Neural progenitor cell (in vitro differentiated cells): ENCODE measurements around the gene MED10. TPM values are rescaled to one million over a fixed set of nuclear protein-coding genes. Genes with fewer than 3 reads are reported as not detected.

Source experiments
- DNase-seq: peaks from one replicate; pipeline ENCODE4 v3.0.0-alpha.2; 2016; ENCODE audit warnings: low spot score
- H2AFZ ChIP-seq: fragments of 200-600 bp; sonication (generic); replicated peaks from 2 replicates; pipeline ENCODE4 v1.6.1; 2016; ENCODE audit warnings: antibody characterized with exemption
- H3F3A ChIP-seq: fragments of 200-600 bp; sonication (generic); 2 replicates; pipeline ENCODE4 v1.6.1; 2016; ENCODE audit warnings: antibody characterized with exemption, low read depth
- H3K27ac ChIP-seq: fragments of 200-600 bp; sonication (generic); 2 replicates; pipeline ENCODE4 v1.5.1; 2016; ENCODE audit warnings: mild to moderate bottlenecking
- H3K27me3 ChIP-seq: fragments of 200-600 bp; sonication (generic); 2 replicates; pipeline ENCODE4 v1.6.1; 2016; ENCODE audit warnings: mild to moderate bottlenecking, moderate library complexity
- H3K36me3 ChIP-seq: fragments of 200-600 bp; sonication (generic); 2 replicates; pipeline ENCODE4 v1.5.1; 2016
- H3K4me1 ChIP-seq: fragments of 200-600 bp; sonication (generic); 2 replicates; pipeline ENCODE4 v1.6.1; 2016; ENCODE audit warnings: mixed run types
- H3K4me2 ChIP-seq: fragments of 200-600 bp; sonication (generic); 2 replicates; pipeline ENCODE4 v1.6.1; 2016
- H3K4me3 ChIP-seq: fragments of 200-600 bp; sonication (generic); 2 replicates; pipeline ENCODE4 v1.5.1; 2016
- H3K79me2 ChIP-seq: fragments of 200-600 bp; sonication (generic); 2 replicates; pipeline ENCODE4 v1.6.1; 2016; ENCODE audit warnings: low read depth
- H3K9ac ChIP-seq: fragments of 200-600 bp; sonication (generic); 2 replicates; pipeline ENCODE4 v1.6.1; 2016
- H3K9me3 ChIP-seq: fragments of 200-600 bp; sonication (generic); 2 replicates; pipeline ENCODE4 v1.5.1; 2016; ENCODE audit warnings: low read depth
- H4K20me1 ChIP-seq: fragments of 200-600 bp; sonication (generic); 2 replicates; pipeline ENCODE4 v1.6.1; 2016; ENCODE audit warnings: low read depth
- H3K27ac Mint-ChIP-seq: 3 replicates; pipeline ENCODE4 v1.8.0; 2021; ENCODE audit warnings: mixed read lengths
- H3K27me3 Mint-ChIP-seq: 2 replicates; pipeline ENCODE4 v1.8.0; 2022; ENCODE audit warnings: low read depth, mild to moderate bottlenecking, inconsistent platforms, moderate library complexity, mixed read lengths; ENCODE audit not compliant: insufficient read depth
- H3K36me3 Mint-ChIP-seq: 3 replicates; pipeline ENCODE4 v1.8.0; 2021; ENCODE audit warnings: mixed read lengths
- H3K4me1 Mint-ChIP-seq: 3 replicates; pipeline ENCODE4 v1.8.0; 2021; ENCODE audit warnings: mixed read lengths
- H3K4me3 Mint-ChIP-seq: 3 replicates; pipeline ENCODE4 v1.8.0; 2021; ENCODE audit warnings: mild to moderate bottlenecking, moderate library complexity, mixed read lengths
- H3K9me3 Mint-ChIP-seq: 3 replicates; pipeline ENCODE4 v1.8.0; 2020; ENCODE audit warnings: mixed read lengths
- CTCF ChIP-seq: fragments of 200-600 bp; sonication (generic); IDR thresholded peaks from 2 replicates; pipeline ENCODE4 v1.5.1; 2017; ENCODE audit warnings: antibody characterized with exemption, mild to moderate bottlenecking
- EZH2 ChIP-seq: fragments of 200-600 bp; sonication (generic); IDR thresholded peaks from 2 replicates; pipeline ENCODE4 v1.6.1; 2017; ENCODE audit warnings: antibody characterized with exemption, mild to moderate bottlenecking, moderate library complexity
- EZH2phosphoT487 ChIP-seq: fragments of 200-600 bp; sonication (generic); IDR thresholded peaks from 2 replicates; pipeline ENCODE4 v1.6.1; 2017; ENCODE audit warnings: antibody characterized with exemption
- total RNA-seq: library from RNA; depleted of rRNA; stranded (reverse); fragments of >200 nt; gene quantifications from 2 replicates; pipeline ENCODE4 v1.2.3, GENCODE V29; 2015; ENCODE audit warnings: low replicate concordance

Gene MED10
- total RNA-seq, 1 donor from 2014 or later, result 23.5 TPM

DNA sequence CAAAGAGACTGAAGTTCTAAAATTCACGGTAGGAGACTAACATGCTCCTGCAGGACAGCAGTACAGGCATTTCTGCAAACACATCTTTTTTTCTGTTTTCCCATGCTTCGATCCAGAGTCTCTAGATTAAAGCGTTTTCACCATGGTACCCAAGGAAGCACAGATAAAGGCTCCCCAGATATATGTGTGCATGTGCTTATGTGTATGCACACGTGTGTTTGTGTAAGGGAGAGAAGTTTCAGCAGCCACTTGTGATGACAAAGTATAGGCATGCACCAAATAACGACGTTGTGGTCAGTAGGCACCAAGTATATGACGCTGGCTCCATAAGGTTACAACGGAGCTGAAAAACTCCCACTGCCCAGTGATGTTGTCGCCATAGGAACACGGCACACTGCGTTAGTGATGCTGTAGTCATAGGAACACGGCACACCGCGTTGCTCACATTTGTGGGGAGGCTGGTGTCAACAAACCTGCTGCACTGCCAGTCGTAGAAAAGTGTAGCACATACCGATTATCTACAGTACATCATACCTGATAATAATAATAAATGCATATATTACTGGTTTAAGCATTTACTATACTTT lies 21.7 kb downstream of the MED10 start:
- H3K4me3 ChIP-seq, result no peak overlapping the region

DNA sequence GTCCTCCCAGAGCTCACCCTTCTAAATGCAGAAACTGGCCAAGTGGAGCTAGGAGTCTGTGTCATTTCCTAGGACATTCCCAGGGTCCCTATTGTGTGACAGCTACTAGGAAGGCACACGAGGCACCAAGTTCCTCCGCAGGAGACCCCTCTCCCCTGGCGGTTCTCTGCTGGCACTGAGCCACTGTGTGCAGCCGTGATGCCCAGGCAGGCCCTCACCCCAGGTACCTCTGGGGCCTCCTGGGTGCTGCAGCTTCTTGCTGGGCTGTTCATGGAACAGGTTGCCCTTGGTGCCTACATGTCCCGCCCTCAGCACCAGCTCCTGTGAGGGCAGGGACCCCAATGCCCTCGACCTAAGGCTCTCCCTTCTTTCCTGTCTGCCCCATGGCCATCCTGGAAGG lies 23.1 kb downstream of the MED10 start:
- DNase-seq, result no peak
- peaks cover 16% of the 10 kb centered on the region for H3K4me1 Mint-ChIP-seq
- no peaks in the 10 kb centered on the region for H3K27me3 ChIP-seq
- no peak overlapping the region for H2AFZ ChIP-seq
- H3K4me2 ChIP-seq, result no peak overlapping the region
- H3K4me3 Mint-ChIP-seq, result no peak overlapping the region
- no peaks in the 10 kb centered on the region for H3F3A ChIP-seq
- no peaks in the 10 kb centered on the region for H3K36me3 ChIP-seq
- H3K27ac Mint-ChIP-seq, result no peak overlapping the region
- H3K9me3 ChIP-seq, result no peaks in the 10 kb centered on the region
- TF ChIP-seq EZH2 (no peak), CTCF (no peak), EZH2phosphoT487 (no peak)
- no peaks in the 10 kb centered on the region for H3K36me3 Mint-ChIP-seq
- no peak overlapping the region for H3K27ac ChIP-seq
- H3K79me2 ChIP-seq, result no peaks in the 10 kb centered on the region
- peaks cover 7% of the 10 kb centered on the region for H3K27me3 Mint-ChIP-seq
- no peak overlapping the region for H3K9ac ChIP-seq
- no peak overlapping the region for H3K4me3 ChIP-seq
- peaks cover 9% of the 10 kb centered on the region for H3K4me1 ChIP-seq
- no peaks in the 10 kb centered on the region for H3K9me3 Mint-ChIP-seq
- no peaks in the 10 kb centered on the region for H4K20me1 ChIP-seq

More for the DNA sequence above, 21.7 kb downstream of the MED10 start:
- Histone ChIP-seq H4K20me1 (no peaks in the 10 kb centered on the region), H3F3A (no peaks in the 10 kb centered on the region), H3K9ac (no peak overlapping the region), H3K27ac (no peak overlapping the region), H3K79me2 (no peaks in the 10 kb centered on the region), H3K27me3 (no peaks in the 10 kb centered on the region), H2AFZ (no peak overlapping the region), H3K4me2 (no peak overlapping the region), H3K36me3 (no peaks in the 10 kb centered on the region), H3K9me3 (no peaks in the 10 kb centered on the region), H3K4me1 (no peaks in the 10 kb centered on the region)
- Mint-ChIP-seq H3K4me1 (peaks cover 3% of the 10 kb centered on the region), H3K4me3 (no peak overlapping the region), H3K9me3 (no peaks in the 10 kb centered on the region), H3K27me3 (peaks cover 5% of the 10 kb centered on the region), H3K36me3 (no peaks in the 10 kb centered on the region), H3K27ac (no peak overlapping the region)
- TF ChIP-seq CTCF (no peak), EZH2 (no peak), EZH2phosphoT487 (no peak)
- no peak for DNase-seq

DNA sequence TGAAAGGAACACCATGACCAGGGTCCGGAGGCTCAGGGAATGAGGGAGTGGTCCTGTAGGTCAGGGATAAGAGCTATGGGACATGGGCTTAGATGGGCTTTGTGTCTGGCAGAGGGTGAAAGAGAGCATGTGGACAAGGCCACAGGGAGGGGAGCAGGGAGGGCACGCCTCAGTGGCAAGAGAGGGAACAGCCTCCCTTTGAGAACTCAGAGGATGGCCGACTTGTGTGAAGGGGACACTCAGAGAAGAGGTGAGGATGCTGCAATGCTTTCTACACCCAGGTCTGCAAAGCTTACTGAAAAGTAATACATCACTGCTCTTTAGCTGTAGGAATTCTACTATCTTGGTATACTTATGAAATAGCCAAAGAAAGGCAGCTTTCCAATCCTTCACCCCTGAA lies 23.5 kb downstream of the MED10 start:
- H3K27me3 ChIP-seq, result no peaks in the 10 kb centered on the region
- no peak for DNase-seq
- H3K9me3 Mint-ChIP-seq, result no peaks in the 10 kb centered on the region

More for the DNA sequence above, 23.5 kb downstream of the MED10 start:
- H3K36me3 ChIP-seq, result no peaks in the 10 kb centered on the region
- Mint-ChIP-seq H3K27me3 (peaks cover 7% of the 10 kb centered on the region), H3K4me1 (peaks cover 19% of the 10 kb centered on the region), H3K27ac (no peak overlapping the region), H3K36me3 (no peaks in the 10 kb centered on the region), H3K4me3 (no peak overlapping the region)
- H3K9ac ChIP-seq, result no peak overlapping the region
- H3F3A ChIP-seq, result no peaks in the 10 kb centered on the region
- no peaks in the 10 kb centered on the region for H3K79me2 ChIP-seq
- no peak overlapping the region for H2AFZ ChIP-seq
- H3K27ac ChIP-seq, result no peak overlapping the region
- H3K4me2 ChIP-seq, result no peak overlapping the region
- H3K4me1 ChIP-seq, result peaks cover 9% of the 10 kb centered on the region
- no peaks in the 10 kb centered on the region for H3K9me3 ChIP-seq
- no peak overlapping the region for H3K4me3 ChIP-seq
- TF ChIP-seq EZH2phosphoT487 (no peak), EZH2 (no peak), CTCF (no peak)
- H4K20me1 ChIP-seq, result no peaks in the 10 kb centered on the region
